Stimulated activated CD4-positive, alpha-beta T cell treated with anti-CD3 and anti-CD28 coated beads, Interleukin-4, amount 100 ng/mL, for 4 hours (primary cell): ENCODE measurements around the gene HSPA8.
A peak's percentile ranks its signal among the peaks of the same experiment; 100 is the strongest.
"Not testable (repeated sequence)": the region's sequence is repeated elsewhere in the genome, so short reads cannot be mapped to it uniquely, and the experiment has no call there.

Experiments used
- DNase-seq, 2 experiments: peaks; one replicate each; pipeline ENCODE4 v3.0.0-alpha.2; 2020

HSPA8 gene

GRCh38 chr11:123061403-123062157 is at the start of gene HSPA8:
HSPA8 (minus strand) TSS chr11:123062136; CDS start chr11:123061324, 812 bp downstream.
- DNase-seq: peak; percentile 68 to 70

- no peak for DNase-seq
Measured at GRCh38 chr11:123111465-123111864, 49.5 kb upstream of the HSPA8 start.

- no peak for DNase-seq
Measured at GRCh38 chr11:123110397-123110796, 48.5 kb upstream of the HSPA8 start.

- DNase-seq: no peak
Measured at GRCh38 chr11:123107945-123108495, 46.1 kb upstream of the HSPA8 start.

GRCh38 chr11:123104697-123105096 is 42.8 kb upstream of the HSPA8 start:
- no peak for DNase-seq

GRCh38 chr11:123103326-123103980 is 41.5 kb upstream of the HSPA8 start:
- DNase-seq: peak in 1 of 2 experiments; percentile 20

- DNase-seq: no peak
Measured at GRCh38 chr11:123100379-123101085, 38.6 kb upstream of the HSPA8 start.

- no peak for DNase-seq
Measured at GRCh38 chr11:123098990-123099389, 37.1 kb upstream of the HSPA8 start.

GRCh38 chr11:123093739-123094138 is 31.8 kb upstream of the HSPA8 start:
- DNase-seq: no peak

- no peak for DNase-seq
Measured at GRCh38 chr11:123091506-123091905, 29.6 kb upstream of the HSPA8 start.

- not testable (repeated sequence) for DNase-seq
Measured at GRCh38 chr11:123090168-123090567, 28.2 kb upstream of the HSPA8 start.

GRCh38 chr11:123088896-123089295 is 27.0 kb upstream of the HSPA8 start:
- not testable (repeated sequence) for DNase-seq

- DNase-seq: not testable (repeated sequence)
Measured at GRCh38 chr11:123087657-123088056, 25.7 kb upstream of the HSPA8 start.

- DNase-seq: no peak
Measured at GRCh38 chr11:123086305-123086704, 24.4 kb upstream of the HSPA8 start.

GRCh38 chr11:123085497-123085896 is 23.6 kb upstream of the HSPA8 start:
- DNase-seq: no peak

GRCh38 chr11:123084454-123084853 is 22.5 kb upstream of the HSPA8 start:
- no peak for DNase-seq

- peak; percentile 55 to 68 for DNase-seq
Measured at GRCh38 chr11:123083623-123084029, 21.7 kb upstream of the HSPA8 start.

GRCh38 chr11:123082977-123083376 is 21.0 kb upstream of the HSPA8 start:
- no peak for DNase-seq

- DNase-seq: no peak
Measured at GRCh38 chr11:123080015-123080414, 18.1 kb upstream of the HSPA8 start.

- no peak for DNase-seq
Measured at GRCh38 chr11:123076484-123076883, 14.5 kb upstream of the HSPA8 start.

- no peak for DNase-seq
Measured at GRCh38 chr11:123073343-123074057, 11.6 kb upstream of the HSPA8 start.

- DNase-seq: no peak
Measured at GRCh38 chr11:123072762-123073161, 10.8 kb upstream of the HSPA8 start.

GRCh38 chr11:123072332-123072761 is 10.4 kb upstream of the HSPA8 start:
- DNase-seq: no peak
